ENCODE results near the gene GPBP1L1. TPM values are rescaled to one million over a fixed set of nuclear protein-coding genes. Genes with fewer than 3 reads are reported as not detected.

The GPBP1L1 gene
- total RNA-seq, 3 donors from 2014 or later: 167 to 246 (median 179) TPM

GRCh38 chr1:45623972-45624371 is 62.4 kb downstream of the GPBP1L1 start, which contains the start of gene CCDC17:
Gene CCDC17 (minus strand): TSS chr1:45624054. CDS start chr1:45623909, 145 bp downstream.
- Histone ChIP-seq H3K4me3 (no peak within 1 kb of the TSS), H3K36me3 (ENCODE audit: low read depth) (no peaks in the 10 kb centered on the region), H3K9me3 (no peaks in the 10 kb centered on the region), H3K4me1 (ENCODE audit: low read depth) (no peaks in the 10 kb centered on the region)
- DNase-seq (no peak), ATAC-seq (no peak)
- intact Hi-C loops (cut with DNase I, micrococcal nuclease): no loop called here
- no peak for TF ChIP-seq CTCF (IDR thresholded peaks at IDR 0.05)

- DNase-seq (peak in 1 of 3 donors; percentile 35), ATAC-seq (peak; percentile 2)
- intact Hi-C loops (cut with DNase I, micrococcal nuclease): no loop called here
- TF ChIP-seq CTCF (IDR thresholded peaks at IDR 0.05): no peak
- H3K36me3 ChIP-seq (ENCODE audit: low read depth): no peaks in the 10 kb centered on the region
- no peaks in the 10 kb centered on the region for H3K4me1 ChIP-seq (ENCODE audit: low read depth)
- H3K9me3 ChIP-seq: no peaks in the 10 kb centered on the region
- H3K4me3 ChIP-seq: no peak overlapping the region
These were observed 63.6 kb downstream of the GPBP1L1 start for GRCh38 chr1:45622524-45623394.

- H3K9me3 ChIP-seq: no peaks in the 10 kb centered on the region
- no peak for TF ChIP-seq CTCF (IDR thresholded peaks at IDR 0.05)
- H3K36me3 ChIP-seq (ENCODE audit: low read depth): peaks cover 6% of the 10 kb centered on the region
- H3K4me3 ChIP-seq: no peak overlapping the region
- no peaks in the 10 kb centered on the region for H3K4me1 ChIP-seq (ENCODE audit: low read depth)
- ATAC-seq (peak; percentile 4), DNase-seq (no peak)
- intact Hi-C loops (cut with DNase I, micrococcal nuclease): no loop called here
These were observed 64.3 kb downstream of the GPBP1L1 start for GRCh38 chr1:45621895-45622523.

- Histone ChIP-seq H3K9me3 (no peaks in the 10 kb centered on the region), H3K4me1 (ENCODE audit: low read depth) (no peaks in the 10 kb centered on the region), H3K36me3 (ENCODE audit: low read depth) (peaks cover 11% of the 10 kb centered on the region), H3K4me3 (no peak overlapping the region)
- intact Hi-C loops (cut with DNase I, micrococcal nuclease): no loop called here
- peak; percentile 37 for ATAC-seq
- DNase-seq: no peak
- no peak for TF ChIP-seq CTCF (IDR thresholded peaks at IDR 0.05)
These were observed 64.9 kb downstream of the GPBP1L1 start for GRCh38 chr1:45621501-45621836.

GRCh38 chr1:45620588-45621500 is 65.5 kb downstream of the GPBP1L1 start:
- TF ChIP-seq CTCF (IDR thresholded peaks at IDR 0.05): no peak
- Histone ChIP-seq H3K4me3 (no peak overlapping the region), H3K36me3 (ENCODE audit: low read depth) (peaks cover 13% of the 10 kb centered on the region), H3K9me3 (no peaks in the 10 kb centered on the region), H3K4me1 (ENCODE audit: low read depth) (no peaks in the 10 kb centered on the region)
- DNase-seq: no peak
- intact Hi-C loops (cut with DNase I, micrococcal nuclease): no loop called here
- ATAC-seq: peak; percentile 10

Measured in mucosa of descending colon (tissue), 3 donors.